Adrenal gland (tissue), 12 donors: ENCODE results near the gene VWA5B1. TPM values are rescaled to one million over a fixed set of nuclear protein-coding genes. Genes with fewer than 3 reads are reported as not detected.

Experiments
- DNase-seq, 7 donors: peaks; one replicate each; pipeline ENCODE4 v3.0.0-alpha.2; 2019 to 2020
- H3K27ac ChIP-seq, 5 donors: fragments of 200-600 bp; sonication (generic) in 4 of 5; 1 replicate in 3 of 5; 2 replicates in 2 of 5; pipeline versions ENCODE4 v1.5.1 to v1.8.0; 2016 to 2020; ENCODE audit warnings: mild to moderate bottlenecking in 1 of 5
- H3K27me3 ChIP-seq: fragments of 200-600 bp; 2 replicates; pipeline ENCODE4 v1.8.0; 2021
- H3K36me3 ChIP-seq, 2 donors: fragments of 200-600 bp; replicated peaks in 1 of 2; 1 replicate in 1 of 2; 2 replicates in 1 of 2; pipeline versions ENCODE4 v1.5.1 to v1.8.0; 2018 to 2022
- H3K4me1 ChIP-seq, 2 donors: fragments of 200-600 bp; replicated peaks in 1 of 2; 1 replicate in 1 of 2; 2 replicates in 1 of 2; pipeline versions ENCODE4 v1.5.1 to v1.8.0; 2018 to 2021
- H3K4me3 ChIP-seq, 4 donors: fragments of 200-600 bp; sonication (generic) in 3 of 4; one replicate each; pipeline ENCODE4 v1.5.1; 2016 to 2018
- H3K9me3 ChIP-seq, 3 donors: fragments of 200-600 bp; sonication (generic) in 1 of 3; replicated peaks in 1 of 3; 1 replicate in 2 of 3; 2 replicates in 1 of 3; pipeline versions ENCODE4 v1.5.1 to v1.8.0; 2016 to 2021
- CTCF ChIP-seq, 6 experiments: fragments of 450-650 bp in 4 of 6; fragments of 200-600 bp in 2 of 6; sonication (generic) in 1 of 6; IDR thresholded peaks; 1 replicate in 5 of 6; 2 replicates in 1 of 6; pipeline versions ENCODE4 v1.5.1 to v1.8.0; 2016 to 2021; ENCODE audit warnings: antibody characterized with exemption in 6 of 6, mild to moderate bottlenecking in 2 of 6, moderate library complexity in 1 of 6
- POLR2A ChIP-seq, 2 donors: fragments of 450-650 bp; IDR thresholded peaks; one replicate each; pipeline ENCODE4 v1.6.1; 2017; ENCODE audit warnings: antibody characterized with exemption in 2 of 2, mild to moderate bottlenecking in 2 of 2, moderate library complexity in 1 of 2
- WGBS, 4 donors: extraction: QIAGEN DNeasy Blood & Tissue Kit in 2 of 4; methylation state at CpG; one replicate each; pipeline versions ENCODE4 v1.1.5 to v1.1.7; 2013 to 2017; 5-methylcytosine and 5-hydroxymethylcytosine counted together
- intact Hi-C, 2 donors: fragments of 100-400 bp; cut with DNase I; formaldehyde crosslinking; loops; one replicate each; pipeline versions ENCODE4 v1.14.1 to v1.15.0; 2022 to 2023
- polyA plus RNA-seq, 3 donors: library from polyadenylated mRNA; stranded (reverse); fragments of 200-250 nt in 2 of 3; fragments of 350-450 nt in 1 of 3; fragmentation: Illumina TruSeq in 1 of 3; extraction: RNeasy Lipid Tissue Mini Kit (QIAGEN cat#74804) in 1 of 3; gene quantifications; one replicate each; pipeline ENCODE4 v1.2.3, GENCODE V29; 2013 to 2014
- total RNA-seq, 9 donors: library from RNA; depleted of rRNA in 4 of 9; stranded (reverse); fragments of >200 nt in 4 of 9; fragments of 120-200 nt in 1 of 9; fragmentation: NEBNext Ultra II Directional in 1 of 9; extraction: Animal tissue kit (Norgen Biotek cat#: 25700) in 1 of 9; gene quantifications; one replicate each; pipeline versions ENCODE4 v1.1.0 to v1.2.4, GENCODE V29; 2013 to 2023
- donor health status: healthy with polysubstance abuse.
- donor health status: Bipolar disorder and iron deficiency.
- donor health status: DM: yes; HTN: yes; CAD: no.
- donor health status: DM: no; HTN: no; CAD: no.
- donor health status: DM: no; HTN: no; CAD: no.
- donor health status: DM: yes; HTN: yes; CAD: no.

Gene VWA5B1
- total and polyA plus RNA-seq, 12 donors, result 0.07 to 2.5 (median 0.26) TPM; not detected in 5

- no peak overlapping the region for H3K4me3 ChIP-seq
- H3K27me3 ChIP-seq, result peaks cover 20% of the 10 kb centered on the region
- 18 to 25% (median 22%) methylated on average over 19 to 20 of the region's 20 CpGs for WGBS, 4 donors
Observed at GRCh38 chr1:20291645-20292084, 990 bp downstream of the VWA5B1 start.

GRCh38 chr1:20298626-20299025, 8.0 kb downstream of the VWA5B1 start:
- Histone ChIP-seq H3K4me3 (no peak overlapping the region), H3K4me1 (no peaks in the 10 kb centered on the region), H3K27me3 (no peaks in the 10 kb centered on the region), H3K36me3 (no peaks in the 10 kb centered on the region), H3K27ac (no peak overlapping the region), H3K9me3 (no peaks in the 10 kb centered on the region)
- 72 to 85% (median 78%) methylated on average over 2 to 3 of the region's 3 CpGs for WGBS, 4 donors
- no peak for DNase-seq
- TF ChIP-seq CTCF (IDR thresholded peaks at IDR 0.05), result no peak
- no peak for TF ChIP-seq POLR2A (IDR thresholded peaks at IDR 0.05)
- intact Hi-C loops, result no loop called here

More at GRCh38 chr1:20291645-20292084, 990 bp downstream of the VWA5B1 start:
- Histone ChIP-seq H3K27ac (no peak overlapping the region), H3K9me3 (no peaks in the 10 kb centered on the region), H3K36me3 (no peaks in the 10 kb centered on the region), H3K4me1 (no peaks in the 10 kb centered on the region)
- peak in 1 of 7 donors; percentile 53 for DNase-seq
- TF ChIP-seq POLR2A (IDR thresholded peaks at IDR 0.05) (no peak), CTCF (IDR thresholded peaks at IDR 0.05) (no peak)
- intact Hi-C loops, result no loop called here

GRCh38 chr1:20301463-20302107, 10.9 kb downstream of the VWA5B1 start:
- H3K4me1 ChIP-seq, result no peaks in the 10 kb centered on the region
- 77 to 86% (median 82%) methylated on average over 9 to 13 of the region's 13 CpGs for whole genome bisulfite sequencing, 4 donors
- H3K27me3 ChIP-seq, result no peaks in the 10 kb centered on the region
- H3K36me3 ChIP-seq, result no peaks in the 10 kb centered on the region
- no peak for DNase-seq
- TF ChIP-seq CTCF (IDR thresholded peaks at IDR 0.05), result no peak
- TF ChIP-seq POLR2A (IDR thresholded peaks at IDR 0.05), result no peak
- intact Hi-C loops, result no loop called here
- H3K9me3 ChIP-seq, result no peaks in the 10 kb centered on the region
- H3K4me3 ChIP-seq, result no peak overlapping the region
- no peak overlapping the region for H3K27ac ChIP-seq

GRCh38 chr1:20302108-20302471, 11.4 kb downstream of the VWA5B1 start:
- no peak for TF ChIP-seq POLR2A (IDR thresholded peaks at IDR 0.05)
- TF ChIP-seq CTCF (IDR thresholded peaks at IDR 0.05), result no peak
- no peak overlapping the region for H3K4me3 ChIP-seq
- H3K9me3 ChIP-seq, result no peaks in the 10 kb centered on the region
- intact Hi-C loops, result no loop called here
- H3K27ac ChIP-seq, result no peak overlapping the region
- peak in 1 of 7 donors; percentile 57 for DNase-seq
- H3K27me3 ChIP-seq, result no peaks in the 10 kb centered on the region
- WGBS, 4 donors, result 48 to 64% (median 50%) methylated on average over 2 of the region's 2 CpGs
- H3K36me3 ChIP-seq, result no peaks in the 10 kb centered on the region
- no peaks in the 10 kb centered on the region for H3K4me1 ChIP-seq
